Retinal pigment epithelial cell (primary cell): ENCODE data around the gene MYCBP.
A peak's percentile ranks its signal among the peaks of the same experiment; 100 is the strongest.

Experiments used
- DNase-seq: peaks from one replicate; pipeline ENCODE4 v3.0.0-alpha.2; 2010; ENCODE audit warnings: low read depth
- H3K4me3 ChIP-seq: 2 replicates; pipeline ENCODE4 v1.5.1; 2011; ENCODE audit warnings: mild to moderate bottlenecking, low read length, control low read depth, moderate library complexity
- CTCF ChIP-seq: conservative IDR thresholded peaks from 2 replicates; pipeline ENCODE4 v1.5.1; 2011; ENCODE audit warnings: low read depth, low read length, control low read depth, inconsistent platforms

Gene MYCBP

GRCh38 chr1:38889589-38889988, 16.4 kb upstream of the MYCBP start:
- no peak overlapping the region for H3K4me3 ChIP-seq
- TF ChIP-seq CTCF = no peak
- DNase-seq = no peak

- TF ChIP-seq CTCF = no peak
- no peak overlapping the region for H3K4me3 ChIP-seq
- DNase-seq = no peak
Observed at GRCh38 chr1:38888423-38889333, 15.5 kb upstream of the MYCBP start.

GRCh38 chr1:38885092-38885491, 11.9 kb upstream of the MYCBP start:
- TF ChIP-seq CTCF = no peak
- H3K4me3 ChIP-seq = no peak overlapping the region
- no peak for DNase-seq

GRCh38 chr1:38881487-38881886, 8.3 kb upstream of the MYCBP start, which contains the start of gene GJA9:
TSS of gene GJA9 (minus strand) at chr1:38881587. CDS start at chr1:38876098, 5,489 bp downstream.
- no peak for DNase-seq
- H3K4me3 ChIP-seq = no peak within 1 kb of the TSS
- no peak for TF ChIP-seq CTCF

- no peak overlapping the region for H3K4me3 ChIP-seq
- TF ChIP-seq CTCF = no peak
- no peak for DNase-seq
Observed at GRCh38 chr1:38875811-38876210, 2.7 kb upstream of the MYCBP start.

- DNase-seq = no peak
- TF ChIP-seq CTCF = no peak
- H3K4me3 ChIP-seq = peak overlapping the region; percentile 89
Observed at GRCh38 chr1:38872401-38873026, 634 bp downstream of the MYCBP start.

GRCh38 chr1:38870996-38871395, 2.2 kb downstream of the MYCBP start:
- no peak for DNase-seq
- TF ChIP-seq CTCF = no peak
- no peak overlapping the region for H3K4me3 ChIP-seq
